CD4-positive, alpha-beta T cell treated with Interleukin-10 for 1 hour (primary cell): ENCODE data around the gene FGF10.

Experiments
- DNase-seq: peaks from one replicate; pipeline ENCODE4 v3.0.0-alpha.2; 2020

The FGF10 gene

DNA sequence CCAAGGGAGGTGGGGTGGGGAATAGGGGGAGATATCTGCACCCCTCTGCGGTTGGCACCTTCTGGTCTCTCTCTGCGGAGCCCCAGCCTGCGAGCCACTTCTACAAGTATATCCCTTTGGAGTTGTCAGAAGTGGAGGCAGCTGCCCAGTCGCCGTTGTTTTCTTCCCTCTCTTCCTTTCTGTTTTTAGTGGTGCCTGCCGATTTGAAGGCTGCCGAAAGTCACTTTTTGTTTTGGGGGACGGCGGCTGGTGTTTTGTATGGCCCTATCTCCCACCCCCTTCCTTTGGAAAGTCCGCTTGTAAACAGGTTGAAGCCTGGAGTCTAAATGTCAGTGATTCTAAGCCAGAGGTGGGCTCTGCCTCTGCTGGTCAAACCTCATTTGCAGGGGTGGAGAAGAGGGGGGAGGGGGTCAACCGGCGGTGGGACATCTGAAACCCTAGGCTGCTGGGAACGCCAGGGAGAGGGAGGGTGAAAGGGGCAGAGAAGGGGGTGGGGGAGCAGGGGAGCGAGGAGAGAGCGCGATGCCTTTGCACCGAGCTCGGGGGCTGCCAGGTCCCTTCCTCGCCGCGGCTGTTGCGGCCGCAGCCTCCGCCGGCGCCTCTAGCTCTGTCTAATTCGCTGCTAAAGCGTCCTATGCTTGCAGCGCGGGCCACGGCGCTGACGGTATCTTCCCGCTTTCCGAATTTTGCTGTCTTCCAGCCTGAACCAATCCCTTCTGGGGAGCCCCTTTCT lies at the start of gene FGF10:
FGF10 (minus strand) TSS at position 331 of the 733 bp plus-strand sequence. CDS start 738 bp downstream, outside the sequence.
- DNase-seq: no peak

DNA sequence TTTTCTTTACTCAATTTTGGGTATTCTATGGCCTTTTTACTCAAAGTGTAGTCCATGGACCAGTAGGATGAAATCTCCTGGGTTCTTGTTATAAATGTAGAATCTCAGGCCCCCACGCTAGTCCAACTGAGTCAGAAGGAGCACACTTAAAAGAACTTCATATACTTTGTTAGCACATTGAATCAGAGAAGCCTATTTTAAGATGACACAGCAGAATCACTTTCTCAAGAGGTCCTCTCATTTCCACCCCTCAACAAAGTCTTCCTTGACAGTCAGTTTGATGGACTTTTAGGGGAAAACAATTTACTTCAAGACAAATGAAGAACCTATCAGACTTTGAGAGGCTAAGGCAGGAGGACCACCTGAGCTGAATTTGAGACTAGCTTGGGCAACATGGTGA lies 37.7 kb upstream of the FGF10 start:
- no peak for DNase-seq

DNA sequence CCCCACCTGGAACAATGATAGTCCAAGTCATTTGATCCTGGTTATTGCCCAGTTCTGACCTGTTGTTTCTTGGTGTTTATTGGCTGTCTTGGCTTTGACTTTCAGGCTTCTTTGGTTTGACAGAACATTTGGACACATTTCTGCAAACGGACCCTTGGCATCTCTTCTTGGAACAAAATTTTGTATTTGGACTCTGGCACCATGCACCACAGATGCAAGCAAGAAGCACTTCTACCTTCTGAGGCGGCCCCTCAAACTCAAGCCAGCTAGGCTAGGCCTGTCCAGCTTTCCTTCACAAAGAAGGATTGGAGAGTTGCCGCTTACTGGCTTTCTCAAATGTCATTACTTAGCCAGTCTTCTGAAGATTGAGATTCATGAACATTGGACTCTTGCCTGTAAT lies 23.1 kb upstream of the FGF10 start:
- DNase-seq: no peak

DNA sequence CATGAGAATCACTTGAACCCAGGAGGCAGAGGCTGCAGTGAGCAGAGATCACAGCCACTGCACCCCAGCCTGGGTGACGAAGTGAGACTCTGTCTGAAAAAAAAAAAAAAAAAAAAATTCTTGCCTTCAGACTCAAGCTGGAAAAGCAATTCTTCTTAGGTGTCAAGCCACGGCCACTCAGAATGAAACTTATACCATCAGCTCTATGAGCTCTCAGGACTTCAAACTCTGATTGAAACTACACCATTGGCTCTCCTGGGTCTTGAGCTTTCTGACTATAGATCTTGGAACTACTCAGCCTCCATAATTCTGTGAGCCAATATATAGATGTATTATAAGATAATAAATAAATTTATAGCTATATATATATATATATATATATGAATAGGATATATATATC lies 12.9 kb upstream of the FGF10 start:
- DNase-seq: no peak

DNA sequence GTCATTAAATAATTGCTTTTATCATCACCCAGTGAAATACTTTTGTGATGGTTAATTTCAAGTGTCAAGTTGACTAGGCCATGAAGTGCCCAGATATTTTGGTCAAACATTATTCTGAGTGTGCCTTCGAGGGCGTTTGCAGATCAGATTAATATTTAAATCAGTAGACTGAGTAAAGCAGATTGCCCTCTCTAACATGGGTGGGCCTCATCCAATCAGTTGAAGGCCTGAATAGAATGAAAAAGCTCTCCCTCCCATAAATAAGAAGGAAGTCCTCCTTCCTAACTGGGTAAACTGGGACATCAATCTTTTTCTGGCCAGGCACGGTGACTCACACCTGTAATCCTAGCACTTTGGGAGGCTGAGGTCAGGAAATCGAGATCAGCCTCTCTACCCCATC lies 12.4 kb upstream of the FGF10 start:
- DNase-seq: no peak

DNA sequence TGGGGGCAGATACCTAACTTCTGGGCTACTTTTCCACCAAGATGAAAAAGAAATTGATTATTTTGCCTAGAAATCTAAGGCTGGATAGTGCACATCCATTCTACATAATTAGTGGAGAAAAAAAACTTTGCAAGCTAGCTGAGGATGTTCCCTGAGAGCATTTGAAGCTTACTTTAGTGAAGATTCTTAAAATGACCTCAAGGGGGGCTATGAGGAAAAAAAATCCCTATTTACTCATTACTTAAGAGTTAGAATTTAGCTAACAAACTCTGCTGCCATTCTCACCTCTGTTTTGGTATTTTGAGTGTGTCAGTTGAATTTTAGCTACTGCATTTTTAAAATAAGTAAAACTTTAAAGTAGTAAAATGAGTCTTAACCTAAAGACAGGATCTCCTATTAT lies 9.2 kb upstream of the FGF10 start:
- DNase-seq: no peak

DNA sequence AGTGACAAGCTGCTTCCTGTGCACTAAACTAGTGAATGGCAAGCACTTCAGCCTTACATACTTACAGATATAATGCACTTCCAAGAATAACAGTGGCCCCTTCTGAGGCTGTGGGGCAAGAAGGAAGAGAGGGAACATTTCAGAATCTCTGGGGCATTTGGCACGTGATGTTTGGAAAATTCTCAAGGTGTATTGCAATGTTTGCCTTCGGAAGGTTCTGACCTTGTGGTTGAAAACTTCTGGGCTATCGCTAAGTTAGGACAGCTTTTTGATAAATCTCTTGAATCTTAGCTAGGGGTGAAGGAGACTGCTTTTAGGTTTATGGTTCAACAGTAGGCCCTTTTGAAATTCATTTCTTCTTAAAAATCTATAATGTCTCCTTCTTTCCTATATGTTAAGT lies 7.1 kb upstream of the FGF10 start:
- no peak for DNase-seq

DNA sequence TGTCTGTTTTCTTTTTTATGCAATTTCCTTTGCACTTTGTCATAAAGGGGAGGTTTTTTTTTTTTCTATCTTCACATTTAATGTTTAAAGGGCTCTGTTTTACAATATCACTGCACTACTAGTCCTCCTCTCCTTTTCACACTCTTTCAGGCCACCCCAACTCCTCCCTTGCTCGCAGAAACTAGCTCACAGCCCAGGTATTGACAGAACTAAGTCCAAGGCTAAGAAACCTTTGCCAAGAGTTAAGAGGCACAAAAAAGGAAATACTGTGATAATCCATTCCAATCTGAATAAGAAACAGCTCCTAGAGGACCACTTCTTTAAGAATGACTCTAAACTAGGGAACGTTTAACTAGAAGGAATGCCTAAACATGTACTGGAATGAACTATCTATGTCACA lies 1.1 kb upstream of the FGF10 start:
- no peak for DNase-seq

DNA sequence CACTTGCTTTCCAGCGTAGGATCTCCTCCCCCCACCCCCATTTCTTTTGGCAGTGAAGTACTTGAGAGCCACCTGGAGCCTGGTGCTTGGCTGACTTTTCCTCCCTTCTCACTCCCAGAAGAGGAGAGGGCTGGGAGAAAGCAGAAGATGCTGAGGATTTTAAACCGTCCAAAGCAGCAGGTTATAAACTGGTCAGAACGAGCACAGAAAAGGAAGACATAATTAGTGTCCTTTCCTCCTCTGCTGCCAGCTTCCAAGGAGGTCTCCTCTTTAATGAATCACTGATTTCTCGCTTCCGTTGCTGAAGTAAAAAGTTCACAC lies 563 bp upstream of the FGF10 start:
- DNase-seq: no peak

DNA sequence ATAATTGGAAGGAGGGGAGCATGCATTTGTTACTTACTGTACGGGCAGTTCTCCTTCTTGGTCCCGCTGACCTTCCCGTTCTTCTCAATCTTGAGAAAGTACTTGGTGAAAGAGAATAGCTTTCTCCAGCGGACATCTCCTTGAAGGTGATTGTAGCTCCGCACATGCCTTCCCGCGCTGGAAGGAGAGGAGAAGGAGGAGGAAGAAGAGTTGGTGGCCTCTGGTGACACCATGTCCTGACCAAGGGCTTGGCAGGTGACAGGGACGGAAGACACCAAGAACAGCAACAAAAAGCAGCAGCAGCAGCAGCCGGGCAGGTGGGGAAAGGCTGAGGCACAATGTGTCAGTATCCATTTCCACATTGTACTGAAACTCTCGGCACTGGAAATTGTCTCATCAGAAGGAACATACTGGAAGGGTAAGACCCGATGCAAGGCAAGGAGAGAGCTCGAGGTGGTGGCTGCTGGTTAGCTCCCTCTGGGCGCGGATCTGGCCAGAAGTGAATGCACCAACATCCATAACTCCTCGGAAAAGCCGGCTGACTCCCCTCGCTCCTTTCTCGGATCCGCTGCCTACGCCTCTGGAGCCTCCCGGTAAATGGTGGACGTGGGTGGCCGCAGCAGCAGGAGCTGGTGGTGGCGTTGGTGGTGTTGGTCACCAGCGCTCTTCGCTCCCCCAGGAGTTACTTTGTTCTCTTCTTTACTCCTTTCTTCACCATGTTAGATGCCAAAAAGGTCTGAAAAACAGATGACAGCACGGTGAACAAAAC lies 715 bp downstream of the FGF10 start:
- DNase-seq: no peak

DNA sequence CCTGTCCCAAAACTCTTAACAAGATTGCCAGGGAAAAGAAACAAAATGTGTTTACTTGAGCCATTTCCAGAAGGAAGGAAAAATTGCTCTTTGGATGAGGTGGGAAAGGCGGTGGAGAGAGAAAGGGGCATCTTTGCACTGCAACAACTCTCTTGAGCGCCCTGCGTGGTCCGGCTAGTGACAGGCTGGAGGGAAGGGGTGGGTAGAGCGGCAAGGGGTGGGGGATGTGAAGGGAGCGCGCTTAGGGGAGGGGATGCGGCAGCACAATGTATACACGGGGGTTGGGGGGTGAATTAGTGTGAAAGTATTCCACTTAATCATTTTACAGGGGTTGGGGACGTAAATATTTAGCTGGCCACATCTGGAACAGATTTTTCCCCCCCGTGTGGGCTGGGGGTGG lies 1.3 kb downstream of the FGF10 start:
- no peak for DNase-seq

DNA sequence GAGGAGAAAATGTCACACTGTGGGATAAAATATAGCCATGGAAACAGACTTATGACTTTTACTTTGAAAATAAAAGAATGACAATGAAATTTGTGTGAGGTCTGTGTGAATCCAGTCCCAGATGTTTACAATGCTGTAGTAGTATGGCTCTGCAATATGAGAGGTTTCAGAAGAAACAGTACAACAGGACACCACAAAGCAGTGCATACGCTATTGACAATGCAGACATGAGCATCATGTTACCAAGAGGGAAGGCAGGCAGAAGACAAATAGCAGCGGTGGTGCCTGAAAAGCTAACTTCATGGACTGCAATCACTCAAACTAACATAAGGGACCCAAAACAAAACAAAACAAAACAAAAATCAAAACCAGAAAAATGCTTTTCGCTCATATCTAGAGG lies 1.8 kb downstream of the FGF10 start:
- no peak for DNase-seq

DNA sequence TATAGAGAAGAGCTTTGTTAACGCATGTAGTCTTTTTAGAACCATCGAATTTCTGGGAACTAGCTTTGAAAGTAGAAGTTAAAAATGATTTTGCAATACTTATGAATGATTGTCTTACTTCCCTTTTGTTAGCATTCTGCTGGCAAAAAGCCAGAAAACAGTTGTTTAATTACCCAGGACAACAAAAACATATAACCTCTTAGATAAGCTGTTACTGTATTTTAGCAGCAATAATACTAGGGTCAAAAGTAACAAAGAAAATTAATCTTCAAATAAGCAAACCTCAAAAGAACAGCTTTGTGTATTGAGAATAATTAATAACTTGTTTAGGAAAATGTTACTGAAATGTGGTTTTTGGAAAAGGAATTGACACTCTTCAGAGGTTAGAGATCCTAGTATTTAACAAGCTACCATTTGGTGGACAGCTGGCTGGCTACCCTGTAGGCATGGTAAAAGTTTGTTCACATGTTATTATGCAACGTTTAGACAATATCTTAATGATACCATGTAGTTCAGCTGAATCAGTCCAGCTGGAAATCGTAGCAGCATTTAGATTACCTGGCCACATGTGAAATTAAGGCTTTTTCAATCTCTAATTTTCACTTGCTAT lies 3.8 kb downstream of the FGF10 start:
- no peak for DNase-seq

DNA sequence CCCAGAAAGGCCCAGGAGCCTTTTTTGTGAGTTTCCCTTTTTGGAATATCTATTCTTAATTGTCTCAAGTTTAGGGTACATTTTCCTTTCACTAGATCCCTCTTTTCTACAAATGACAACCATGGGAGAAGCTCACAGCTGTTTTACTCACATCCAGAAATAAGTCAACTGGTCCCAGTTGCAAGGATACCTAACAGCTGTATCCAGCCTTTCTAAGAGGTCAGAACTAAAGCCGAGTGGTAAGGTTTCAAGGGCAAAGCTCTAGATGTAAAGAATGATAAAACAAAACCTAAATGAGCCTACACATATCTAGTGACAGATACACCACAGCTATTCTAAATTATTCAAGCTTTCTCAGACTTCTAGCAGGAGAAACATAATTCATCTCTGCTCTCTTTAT lies 4.4 kb downstream of the FGF10 start:
- no peak for DNase-seq

DNA sequence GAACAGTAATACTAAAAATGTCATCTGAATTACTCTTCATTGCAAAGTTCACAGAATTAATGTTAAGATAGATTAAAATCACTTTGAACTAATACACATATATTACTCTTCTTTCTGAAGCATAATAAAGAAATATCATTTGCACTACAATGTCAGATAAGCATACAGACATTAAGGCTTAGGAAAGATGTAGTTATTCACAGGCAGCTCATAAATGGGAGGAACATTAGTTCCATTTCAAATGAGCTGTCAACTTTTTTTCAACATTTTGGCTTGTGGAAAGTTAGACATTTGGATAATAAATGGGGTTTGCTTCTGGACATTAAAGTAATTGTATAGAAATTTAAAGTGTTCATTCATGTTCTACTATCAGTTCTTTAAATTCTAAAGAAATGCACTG lies 6.3 kb downstream of the FGF10 start:
- no peak for DNase-seq

DNA sequence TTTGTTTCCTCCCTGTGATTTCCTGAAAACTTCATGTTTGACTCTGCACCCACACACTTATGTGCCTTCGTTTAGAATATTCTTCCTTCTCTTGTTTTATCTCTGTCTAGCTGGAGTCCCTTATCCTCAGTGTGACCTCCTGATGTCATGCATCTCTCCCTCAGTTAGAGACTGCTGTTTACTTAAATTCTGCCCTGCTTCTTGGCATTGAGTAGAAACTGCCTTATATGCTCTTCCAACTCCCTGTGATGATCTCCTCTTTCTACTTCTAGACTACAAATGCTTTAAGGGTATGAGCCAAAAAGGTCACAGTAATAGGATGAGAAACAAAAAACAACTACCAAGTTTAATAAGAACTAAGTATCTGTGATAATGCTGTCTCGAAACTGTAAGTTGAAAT lies 12.2 kb downstream of the FGF10 start:
- no peak for DNase-seq

DNA sequence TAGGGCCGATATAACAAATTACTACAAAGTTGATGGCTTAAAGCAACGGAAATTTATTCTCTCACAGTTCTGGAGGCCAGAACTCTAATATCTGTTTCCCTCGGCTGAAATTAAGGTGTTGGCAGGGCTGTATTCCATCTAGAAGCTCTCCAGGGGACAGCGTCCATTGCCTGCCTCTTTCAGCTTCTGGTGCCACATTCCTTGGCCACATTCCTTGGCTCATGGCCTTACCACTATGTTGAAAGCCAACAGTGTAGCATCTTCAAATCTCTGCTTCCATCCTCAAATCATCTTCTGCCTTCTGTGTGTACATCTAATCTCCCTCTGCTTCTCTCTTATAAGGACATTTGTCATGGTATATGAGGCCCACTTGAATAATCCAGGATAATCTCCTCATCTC lies 17.2 kb downstream of the FGF10 start:
- DNase-seq: no peak

DNA sequence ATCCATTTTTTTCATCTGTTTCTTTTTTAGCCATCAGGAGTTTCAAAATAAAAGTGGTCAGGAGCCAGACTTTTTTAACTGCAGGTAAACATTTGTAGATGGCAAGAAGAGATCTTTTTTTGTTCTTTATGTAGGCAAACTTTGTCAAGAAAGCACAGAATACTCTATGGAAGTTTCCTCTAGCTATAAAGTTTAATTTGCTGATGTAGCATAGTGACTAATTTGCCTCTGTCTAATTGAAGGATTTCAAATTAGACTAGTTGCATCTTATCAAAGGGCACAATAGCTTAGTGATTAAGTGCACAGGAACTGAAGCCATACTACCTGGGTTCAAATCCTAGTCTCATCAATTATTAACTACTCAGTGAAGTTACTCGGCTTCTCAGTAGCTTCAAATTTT lies 22.0 kb downstream of the FGF10 start:
- no peak for DNase-seq

DNA sequence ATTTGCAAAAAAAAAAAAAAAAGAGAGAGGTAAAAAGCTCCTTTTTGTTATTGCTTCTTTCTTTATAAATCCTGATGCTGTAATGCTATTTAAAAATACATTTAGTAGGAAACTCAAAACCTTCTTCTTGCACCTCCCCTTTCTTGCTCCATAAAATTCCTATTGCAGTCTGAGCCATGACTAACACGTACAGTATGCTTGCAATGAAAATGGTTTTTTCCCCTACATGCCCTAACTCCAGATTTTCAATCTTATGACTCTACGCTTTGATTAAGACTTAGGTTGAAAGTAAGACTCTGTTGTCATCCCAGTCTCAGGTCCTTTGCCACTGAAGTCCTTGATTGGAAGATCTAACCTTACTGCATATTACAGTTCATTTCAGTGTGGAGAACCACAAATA lies 23.9 kb downstream of the FGF10 start:
- no peak for DNase-seq

DNA sequence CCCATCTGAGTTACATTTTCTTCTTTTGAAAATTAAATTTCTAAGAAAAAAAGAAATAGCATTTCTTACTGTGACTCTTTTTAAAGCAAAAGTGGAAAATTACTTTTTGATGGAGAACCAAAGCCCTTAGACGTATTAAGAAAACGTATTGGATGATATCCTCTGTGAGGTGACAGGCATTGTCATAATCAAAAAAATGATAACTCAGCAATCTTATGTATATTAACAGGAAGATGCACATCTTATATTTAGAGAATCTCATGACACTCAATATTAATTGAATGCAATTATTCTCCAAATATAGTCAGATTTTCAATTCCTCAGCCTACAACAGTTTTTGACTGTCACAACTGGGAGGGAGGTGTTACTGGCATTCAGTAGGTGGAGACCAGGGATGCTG lies 25.1 kb downstream of the FGF10 start:
- no peak for DNase-seq

DNA sequence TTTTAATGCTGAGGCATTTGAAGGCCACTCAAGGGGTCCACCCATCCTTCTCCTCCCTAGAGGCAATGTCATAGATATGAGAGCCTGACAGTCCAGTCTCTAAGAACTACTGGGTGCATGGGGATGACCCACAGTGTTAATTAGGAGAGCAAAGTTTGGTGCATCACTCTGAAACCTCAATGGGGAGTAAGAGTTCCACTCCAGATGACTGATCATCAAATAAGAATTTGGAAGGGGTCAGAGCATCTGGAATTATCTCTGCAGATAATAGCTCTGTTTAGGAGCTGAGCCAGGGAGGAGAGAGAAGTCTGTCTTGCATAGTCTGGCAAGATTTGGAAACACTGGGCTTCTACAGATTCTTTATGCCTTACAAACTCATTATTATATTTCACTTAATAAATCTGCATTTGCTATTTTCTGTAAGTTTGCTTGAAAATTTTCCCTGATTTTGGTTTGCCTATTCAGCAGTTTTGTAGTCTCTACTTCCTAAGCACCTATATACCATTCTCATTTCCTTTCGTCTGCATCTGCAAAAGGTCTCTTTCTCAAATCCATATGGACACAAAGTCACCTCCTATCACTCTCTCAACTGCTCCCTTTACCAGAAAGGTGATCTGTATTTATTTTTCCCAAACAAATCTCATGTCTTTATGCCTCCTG lies 27.7 kb downstream of the FGF10 start:
- no peak for DNase-seq

DNA sequence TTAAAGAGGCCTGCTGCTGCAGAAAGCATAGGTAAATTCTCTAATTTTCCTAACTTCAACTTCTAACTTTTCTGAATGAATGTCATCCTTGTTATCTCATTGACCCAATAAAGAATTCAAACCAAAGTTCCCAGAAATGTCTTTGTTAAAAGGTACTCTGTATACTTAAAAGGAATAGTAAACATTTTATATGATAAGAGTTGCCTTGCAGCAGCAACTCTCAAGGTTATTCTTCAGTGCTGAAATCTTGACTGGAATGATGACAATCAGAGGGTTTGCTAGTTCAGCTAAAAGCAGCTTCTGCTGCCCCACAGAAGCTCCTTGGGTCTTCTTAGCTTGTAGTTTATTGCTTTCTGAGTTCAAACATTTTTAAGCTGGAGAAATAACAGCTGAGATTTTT lies 28.3 kb downstream of the FGF10 start:
- no peak for DNase-seq

DNA sequence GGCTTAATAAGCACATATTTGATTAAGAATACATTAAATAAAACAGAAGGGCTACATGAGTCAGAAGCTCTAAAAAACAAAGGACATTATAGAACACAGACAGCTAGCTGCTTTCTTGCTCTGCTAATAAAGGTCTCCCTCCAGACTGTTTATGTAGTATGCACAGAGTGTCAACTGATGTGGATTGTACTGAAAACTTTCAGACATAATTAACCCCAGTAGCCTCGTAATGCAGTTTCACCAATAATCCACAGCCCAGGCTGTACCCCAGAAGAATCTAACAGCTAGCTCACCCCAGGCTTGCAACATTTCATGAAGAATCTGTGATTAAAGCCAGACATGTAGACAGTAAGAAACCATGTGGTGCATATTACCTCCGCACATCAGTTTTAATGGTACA lies 30.8 kb downstream of the FGF10 start:
- no peak for DNase-seq

DNA sequence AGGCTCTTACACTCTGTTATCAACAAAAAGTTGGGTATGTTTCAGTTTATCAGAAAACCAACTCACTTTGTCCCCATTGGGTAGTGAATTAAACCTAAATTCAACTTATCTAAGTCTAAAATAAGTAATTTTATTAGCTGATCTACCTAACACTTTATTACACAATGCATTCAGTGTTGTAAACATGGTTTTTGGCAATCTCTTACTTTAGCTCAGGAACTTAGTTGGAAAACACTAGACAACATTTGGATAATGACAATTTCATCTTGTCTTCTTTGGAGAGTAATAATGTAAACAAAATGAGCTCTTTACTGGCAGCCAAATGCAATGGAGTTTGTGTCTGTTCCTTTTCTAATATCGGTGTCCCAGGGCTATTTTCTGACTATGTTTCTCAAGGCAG lies 33.0 kb downstream of the FGF10 start:
- DNase-seq: no peak
